Uterus (tissue), 4 donors: Measurements from ENCODE around the gene TOB1. TPM values are rescaled to one million over a fixed set of nuclear protein-coding genes. Genes with fewer than 3 reads are reported as not detected.

Source experiments
- DNase-seq, 2 donors: peaks; one replicate each; pipeline ENCODE4 v3.0.0-alpha.2; 2019 to 2020
- H3K27ac ChIP-seq, 2 donors: fragments of 200-600 bp; sonication (generic); 1 replicate in 1 of 2; 2 replicates in 1 of 2; pipeline ENCODE4 v1.5.1; 2016 to 2018
- H3K27me3 ChIP-seq, 2 donors: fragments of 200-600 bp; sonication (generic); one replicate each; pipeline ENCODE4 v1.5.1; 2018 to 2019; ENCODE audit warnings: control low read depth in 1 of 2
- H3K36me3 ChIP-seq, 2 donors: fragments of 200-600 bp; sonication (generic); one replicate each; pipeline ENCODE4 v1.5.1; 2019; ENCODE audit warnings: control low read depth in 1 of 2
- H3K4me1 ChIP-seq, 2 donors: fragments of 200-600 bp; sonication (generic); one replicate each; pipeline ENCODE4 v1.5.1; 2018 to 2019; ENCODE audit warnings: control low read depth in 1 of 2
- H3K4me3 ChIP-seq, 2 donors: fragments of 200-600 bp; sonication (generic); 1 replicate in 1 of 2; 2 replicates in 1 of 2; pipeline ENCODE4 v1.5.1; 2018 to 2019; ENCODE audit warnings: mild to moderate bottlenecking in 1 of 2
- H3K9me3 ChIP-seq, 2 donors: fragments of 200-600 bp; sonication (generic); one replicate each; pipeline ENCODE4 v1.5.1; 2019; ENCODE audit warnings: control low read depth in 1 of 2
- POLR2A ChIP-seq, 2 donors: fragments of 450-650 bp; IDR thresholded peaks; one replicate each; pipeline ENCODE4 v1.6.1; 2016; ENCODE audit warnings: antibody characterized with exemption in 2 of 2, mild to moderate bottlenecking in 1 of 2, moderate library complexity in 1 of 2
- intact Hi-C: fragments of 100-400 bp; cut with DNase I; formaldehyde crosslinking; loops from one replicate; pipeline ENCODE4 v1.15.1; 2023; ENCODE audit warnings: low total_unique reads
- total RNA-seq, 4 donors: library from RNA; depleted of rRNA in 3 of 4; stranded (reverse); fragments of >200 nt in 3 of 4; gene quantifications; one replicate each; pipeline versions ENCODE4 v1.1.0 to v1.2.4, GENCODE V29; 2014 to 2023
- TF ChIP-seq, protein P1 (sequence below), 4 experiments: fragments of 200-600 bp in 2 of 4; fragments of 450-650 bp in 2 of 4; sonication (generic) in 2 of 4; IDR thresholded peaks; one replicate each; pipeline ENCODE4 v1.5.1; 2016 to 2019; ENCODE audit warnings: antibody characterized with exemption in 4 of 4, mild to moderate bottlenecking in 2 of 4, moderate library complexity in 1 of 4
- donor health status: DM: yes; HTN: yes; CAD: no.

Gene TOB1
- total RNA-seq, 4 donors from 2014 or later = 16.5 to 64.3 (median 27.5) TPM

- Histone ChIP-seq H3K9me3 (no peaks in the 10 kb centered on the region), H3K4me1 (no peaks in the 10 kb centered on the region), H3K4me3 (no peak overlapping the region), H3K27ac (no peak overlapping the region), H3K27me3 (no peaks in the 10 kb centered on the region), H3K36me3 (no peaks in the 10 kb centered on the region)
- no peak for DNase-seq
- intact Hi-C loops = loop anchor here (5.0 to 10.0 kb wide), 2 partner anchors 57 to 294 kb away; partner anchors contain the start of gene SPATA20
- TF ChIP-seq POLR2A (IDR thresholded peaks at IDR 0.05) = no peak
- TF ChIP-seq, protein P1, sequence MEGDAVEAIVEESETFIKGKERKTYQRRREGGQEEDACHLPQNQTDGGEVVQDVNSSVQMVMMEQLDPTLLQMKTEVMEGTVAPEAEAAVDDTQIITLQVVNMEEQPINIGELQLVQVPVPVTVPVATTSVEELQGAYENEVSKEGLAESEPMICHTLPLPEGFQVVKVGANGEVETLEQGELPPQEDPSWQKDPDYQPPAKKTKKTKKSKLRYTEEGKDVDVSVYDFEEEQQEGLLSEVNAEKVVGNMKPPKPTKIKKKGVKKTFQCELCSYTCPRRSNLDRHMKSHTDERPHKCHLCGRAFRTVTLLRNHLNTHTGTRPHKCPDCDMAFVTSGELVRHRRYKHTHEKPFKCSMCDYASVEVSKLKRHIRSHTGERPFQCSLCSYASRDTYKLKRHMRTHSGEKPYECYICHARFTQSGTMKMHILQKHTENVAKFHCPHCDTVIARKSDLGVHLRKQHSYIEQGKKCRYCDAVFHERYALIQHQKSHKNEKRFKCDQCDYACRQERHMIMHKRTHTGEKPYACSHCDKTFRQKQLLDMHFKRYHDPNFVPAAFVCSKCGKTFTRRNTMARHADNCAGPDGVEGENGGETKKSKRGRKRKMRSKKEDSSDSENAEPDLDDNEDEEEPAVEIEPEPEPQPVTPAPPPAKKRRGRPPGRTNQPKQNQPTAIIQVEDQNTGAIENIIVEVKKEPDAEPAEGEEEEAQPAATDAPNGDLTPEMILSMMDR (IDR thresholded peaks at IDR 0.05) = no peak
Observed at GRCh38 chr17:50841277-50841948, 24.7 kb downstream of the TOB1 start.

- Histone ChIP-seq H3K36me3 (no peaks in the 10 kb centered on the region), H3K4me3 (no peak overlapping the region), H3K27ac (no peak overlapping the region), H3K9me3 (no peaks in the 10 kb centered on the region), H3K4me1 (no peaks in the 10 kb centered on the region), H3K27me3 (no peaks in the 10 kb centered on the region)
- no peak for DNase-seq
- intact Hi-C loops = loop anchor here (5.0 to 10.0 kb wide), 2 partner anchors 56 to 293 kb away; partner anchors contain the start of gene SPATA20
- no peak for TF ChIP-seq POLR2A (IDR thresholded peaks at IDR 0.05)
- TF ChIP-seq, protein P1 (IDR thresholded peaks at IDR 0.05) = no peak
Observed at GRCh38 chr17:50840311-50840851, 25.8 kb downstream of the TOB1 start.

DNA sequence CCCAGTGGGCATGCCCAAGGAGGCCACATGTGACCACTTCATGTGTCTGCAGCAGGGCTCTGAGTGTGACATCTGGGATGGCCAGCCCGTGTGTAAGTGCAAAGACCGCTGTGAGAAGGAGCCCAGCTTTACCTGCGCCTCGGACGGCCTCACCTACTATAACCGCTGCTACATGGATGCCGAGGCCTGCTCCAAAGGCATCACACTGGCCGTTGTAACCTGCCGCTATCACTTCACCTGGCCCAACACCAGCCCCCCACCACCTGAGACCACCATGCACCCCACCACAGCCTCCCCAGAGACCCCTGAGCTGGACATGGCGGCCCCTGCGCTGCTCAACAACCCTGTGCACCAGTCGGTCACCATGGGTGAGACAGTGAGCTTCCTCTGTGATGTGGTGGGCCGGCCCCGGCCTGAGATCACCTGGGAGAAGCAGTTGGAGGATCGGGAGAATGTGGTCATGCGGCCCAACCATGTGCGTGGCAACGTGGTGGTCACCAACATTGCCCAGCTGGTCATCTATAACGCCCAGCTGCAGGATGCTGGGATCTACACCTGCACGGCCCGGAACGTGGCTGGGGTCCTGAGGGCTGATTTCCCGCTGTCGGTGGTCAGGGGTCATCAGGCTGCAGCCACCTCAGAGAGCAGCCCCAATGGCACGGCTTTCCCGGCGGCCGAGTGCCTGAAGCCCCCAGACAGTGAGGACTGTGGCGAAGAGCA, 26.4 kb downstream of the TOB1 start:
- TF ChIP-seq POLR2A (IDR thresholded peaks at IDR 0.05) = no peak
- TF ChIP-seq, protein P1 (IDR thresholded peaks at IDR 0.05) = no peak
- Histone ChIP-seq H3K4me1 (no peaks in the 10 kb centered on the region), H3K27me3 (no peaks in the 10 kb centered on the region), H3K9me3 (no peaks in the 10 kb centered on the region), H3K4me3 (no peak overlapping the region), H3K27ac (no peak overlapping the region), H3K36me3 (no peaks in the 10 kb centered on the region)
- no peak for DNase-seq
- intact Hi-C loops = loop anchor here (5.0 to 10.0 kb wide), 2 partner anchors 55 to 292 kb away; partner anchors contain the start of gene SPATA20

- no peaks in the 10 kb centered on the region for H3K36me3 ChIP-seq
- H3K27me3 ChIP-seq = no peaks in the 10 kb centered on the region
- no peak overlapping the region for H3K4me3 ChIP-seq
- DNase-seq = no peak
- no peaks in the 10 kb centered on the region for H3K4me1 ChIP-seq
- no peak overlapping the region for H3K27ac ChIP-seq
- no peaks in the 10 kb centered on the region for H3K9me3 ChIP-seq
- TF ChIP-seq POLR2A (IDR thresholded peaks at IDR 0.05) = no peak
- TF ChIP-seq, protein P1 (IDR thresholded peaks at IDR 0.05) = no peak
- intact Hi-C loops = no loop called here
Observed at GRCh38 chr17:50837980-50838954, 27.9 kb downstream of the TOB1 start.
